DND-41 (cell line): ENCODE results near the gene H1-8.

Experiments
- CTCF ChIP-seq: IDR thresholded peaks from 2 replicates; pipeline ENCODE4 v1.5.1; 2012; ENCODE audit warnings: borderline replicate concordance, low read length, moderate library complexity, mild to moderate bottlenecking; ENCODE audit not compliant: poor library complexity, severe bottlenecking; ENCODE audit errors: extremely low read depth
- EZH2 ChIP-seq: IDR thresholded peaks from 3 replicates; pipeline ENCODE4 v1.6.1; 2012; ENCODE audit warnings: borderline replicate concordance, low read depth, mild to moderate bottlenecking, moderate library complexity, low read length, inconsistent platforms; ENCODE audit not compliant: severe bottlenecking

GRCh38 chr3:129567939-129568338 is 25.0 kb downstream of the H1-8 start:
- TF ChIP-seq EZH2 (no peak), CTCF (no peak)
